Measurements from ENCODE around the gene OSR1. TPM values are rescaled to one million over a fixed set of nuclear protein-coding genes. Genes with fewer than 3 reads are reported as not detected.

OSR1 gene
- total and polyA plus RNA-seq, 9 of the 15 experiments (the other 6 are each of a cell fraction or from before 2014, with no cell fraction given) = not detected

DNA sequence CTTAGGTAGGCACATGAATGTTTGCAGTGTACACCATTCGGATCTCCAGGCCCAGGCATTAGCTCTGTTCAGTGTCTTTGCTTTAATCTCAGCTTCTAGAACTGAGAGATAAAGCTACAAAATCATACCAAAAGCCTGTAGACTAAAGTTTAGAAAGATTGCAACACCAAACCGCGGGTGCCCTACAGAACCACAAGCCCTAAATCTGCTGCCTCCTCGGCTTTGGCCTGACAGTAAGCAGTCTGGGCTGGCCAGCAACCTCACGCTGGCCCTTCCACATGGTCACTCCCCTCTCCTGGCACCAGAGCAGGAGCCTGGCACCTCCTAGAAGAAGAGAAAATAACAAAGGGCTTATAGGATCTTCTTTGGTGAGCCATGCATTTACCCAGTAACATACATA, 8.9 kb upstream of the OSR1 start (continued):
- TF ChIP-seq, protein P1, sequence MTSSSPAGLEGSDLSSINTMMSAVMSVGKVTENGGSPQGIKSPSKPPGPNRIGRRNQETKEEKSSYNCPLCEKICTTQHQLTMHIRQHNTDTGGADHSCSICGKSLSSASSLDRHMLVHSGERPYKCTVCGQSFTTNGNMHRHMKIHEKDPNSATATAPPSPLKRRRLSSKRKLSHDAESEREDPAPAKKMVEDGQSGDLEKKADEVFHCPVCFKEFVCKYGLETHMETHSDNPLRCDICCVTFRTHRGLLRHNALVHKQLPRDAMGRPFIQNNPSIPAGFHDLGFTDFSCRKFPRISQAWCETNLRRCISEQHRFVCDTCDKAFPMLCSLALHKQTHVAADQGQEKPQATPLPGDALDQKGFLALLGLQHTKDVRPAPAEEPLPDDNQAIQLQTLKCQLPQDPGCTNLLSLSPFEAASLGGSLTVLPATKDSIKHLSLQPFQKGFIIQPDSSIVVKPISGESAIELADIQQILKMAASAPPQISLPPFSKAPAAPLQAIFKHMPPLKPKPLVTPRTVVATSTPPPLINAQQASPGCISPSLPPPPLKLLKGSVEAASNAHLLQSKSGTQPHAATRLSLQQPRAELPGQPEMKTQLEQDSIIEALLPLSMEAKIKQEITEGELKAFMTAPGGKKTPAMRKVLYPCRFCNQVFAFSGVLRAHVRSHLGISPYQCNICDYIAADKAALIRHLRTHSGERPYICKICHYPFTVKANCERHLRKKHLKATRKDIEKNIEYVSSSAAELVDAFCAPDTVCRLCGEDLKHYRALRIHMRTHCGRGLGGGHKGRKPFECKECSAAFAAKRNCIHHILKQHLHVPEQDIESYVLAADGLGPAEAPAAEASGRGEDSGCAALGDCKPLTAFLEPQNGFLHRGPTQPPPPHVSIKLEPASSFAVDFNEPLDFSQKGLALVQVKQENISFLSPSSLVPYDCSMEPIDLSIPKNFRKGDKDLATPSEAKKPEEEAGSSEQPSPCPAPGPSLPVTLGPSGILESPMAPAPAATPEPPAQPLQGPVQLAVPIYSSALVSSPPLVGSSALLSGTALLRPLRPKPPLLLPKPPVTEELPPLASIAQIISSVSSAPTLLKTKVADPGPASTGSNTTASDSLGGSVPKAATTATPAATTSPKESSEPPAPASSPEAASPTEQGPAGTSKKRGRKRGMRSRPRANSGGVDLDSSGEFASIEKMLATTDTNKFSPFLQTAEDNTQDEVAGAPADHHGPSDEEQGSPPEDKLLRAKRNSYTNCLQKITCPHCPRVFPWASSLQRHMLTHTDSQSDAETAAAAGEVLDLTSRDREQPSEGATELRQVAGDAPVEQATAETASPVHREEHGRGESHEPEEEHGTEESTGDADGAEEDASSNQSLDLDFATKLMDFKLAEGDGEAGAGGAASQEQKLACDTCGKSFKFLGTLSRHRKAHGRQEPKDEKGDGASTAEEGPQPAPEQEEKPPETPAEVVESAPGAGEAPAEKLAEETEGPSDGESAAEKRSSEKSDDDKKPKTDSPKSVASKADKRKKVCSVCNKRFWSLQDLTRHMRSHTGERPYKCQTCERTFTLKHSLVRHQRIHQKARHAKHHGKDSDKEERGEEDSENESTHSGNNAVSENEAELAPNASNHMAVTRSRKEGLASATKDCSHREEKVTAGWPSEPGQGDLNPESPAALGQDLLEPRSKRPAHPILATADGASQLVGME (CRISPR knock-in tag; IDR thresholded peaks at IDR 0.05) = no peak
- TF ChIP-seq ZNF133 (CRISPR knock-in tag; IDR thresholded peaks at IDR 0.05) (no peak), ZNF551 (CRISPR knock-in tag; IDR thresholded peaks at IDR 0.05) (no peak), BDP1 (IDR thresholded peaks at IDR 0.05; ENCODE audit: insufficient read depth, insufficient read length) (no peak), STAT5A (IDR thresholded peaks at IDR 0.05; ENCODE audit: borderline replicate concordance, low read length) (no peak), ZBTB8A (IDR thresholded peaks at IDR 0.05; ENCODE audit: partially characterized antibody) (no peak), RAD51 (IDR thresholded peaks at IDR 0.05; ENCODE audit: borderline replicate concordance, low read depth) (no peak), OTX1 (CRISPR knock-in tag; IDR thresholded peaks at IDR 0.05) (no peak), GTF2F1 (IDR thresholded peaks at IDR 0.05; ENCODE audit: low read depth, low read length) (no peak), ZFP36 (IDR thresholded peaks at IDR 0.05; ENCODE audit: low read depth, low read length, partially characterized antibody) (no peak)
